ENCODE results near the gene TIRAP. TPM values are rescaled to one million over a fixed set of nuclear protein-coding genes. Genes with fewer than 3 reads are reported as not detected.

Gene TIRAP
- total RNA-seq, 4 donors from 2014 or later: 9.2 to 13.1 (median 10.1) TPM

- Histone ChIP-seq H3K9me3 (no peaks in the 10 kb centered on the region), H3K36me3 (peaks cover 53 to 55% of the 10 kb centered on the region in 2 donors), H3K27me3 (no peaks in the 10 kb centered on the region), H3K4me3 (replicated peaks in 1 of 3) (no peak overlapping the region), H3K27ac (no peak overlapping the region), H3K4me1 (peaks cover 8 to 11% of the 10 kb centered on the region in 2 donors)
- no peak for TF ChIP-seq POLR2A (IDR thresholded peaks at IDR 0.05)
- no peak for TF ChIP-seq CTCF (IDR thresholded peaks at IDR 0.05)
- no peak for DNase-seq
- intact Hi-C loops (cut with DNase I): loop anchor here (5.0 kb wide), 1 partner anchor 54 kb away; the partner anchor contains the start of genes FAM118B and RPUSD4
- 84 to 92% methylated on average over 8 of the region's 8 CpGs for WGBS, 2 donors
Measured at GRCh38 chr11:126265811-126266210, 17.1 kb upstream of the TIRAP start.

GRCh38 chr11:126267650-126268049 lies 15.2 kb upstream of the TIRAP start:
- intact Hi-C loops (cut with DNase I): loop anchor here (5.0 kb wide), 1 partner anchor 55 kb away; the partner anchor contains the start of genes FAM118B and RPUSD4
- Histone ChIP-seq H3K4me1 (peaks cover 8 to 11% of the 10 kb centered on the region in 2 donors), H3K27ac (peak overlapping the region in 2 of 3 donors; percentile 81 to 90), H3K4me3 (replicated peaks in 1 of 3) (peak overlapping the region in 2 of 3 donors; percentile 3 to 83), H3K27me3 (no peaks in the 10 kb centered on the region), H3K36me3 (peaks cover 43 to 47% of the 10 kb centered on the region in 2 donors), H3K9me3 (no peaks in the 10 kb centered on the region)
- peak; percentile 53 to 57 for DNase-seq
- TF ChIP-seq POLR2A (IDR thresholded peaks at IDR 0.05): no peak
- TF ChIP-seq CTCF (IDR thresholded peaks at IDR 0.05): no peak
- WGBS, 2 donors: 55 to 64% methylated on average over 6 of the region's 6 CpGs

GRCh38 chr11:126268361-126268707 lies 14.6 kb upstream of the TIRAP start:
- Histone ChIP-seq H3K4me1 (peaks cover 8 to 11% of the 10 kb centered on the region in 2 donors), H3K27ac (peak overlapping the region; percentile 69 to 90 (median 81)), H3K4me3 (replicated peaks in 1 of 3) (peak overlapping the region; percentile 3 to 83 (median 74)), H3K27me3 (no peaks in the 10 kb centered on the region), H3K36me3 (peaks cover 37 to 40% of the 10 kb centered on the region in 2 donors), H3K9me3 (no peaks in the 10 kb centered on the region)
- 0 to 1% methylated on average over 23 of the region's 23 CpGs for WGBS, 2 donors
- no peak for TF ChIP-seq POLR2A (IDR thresholded peaks at IDR 0.05)
- no peak for TF ChIP-seq CTCF (IDR thresholded peaks at IDR 0.05)
- no peak for DNase-seq
- intact Hi-C loops (cut with DNase I): loop anchor here (5.0 kb wide), 1 partner anchor 56 kb away; the partner anchor contains the start of genes FAM118B and RPUSD4

- Histone ChIP-seq H3K4me3 (replicated peaks in 1 of 3) (peak within 1 kb of the TSS; percentile 21 to 83 (median 74)), H3K4me1 (peaks cover 8 to 11% of the 10 kb centered on the region in 2 donors), H3K9me3 (no peaks in the 10 kb centered on the region), H3K36me3 (peaks cover 34 to 37% of the 10 kb centered on the region in 2 donors), H3K27me3 (no peaks in the 10 kb centered on the region), H3K27ac (peak within 1 kb of the TSS; percentile 69 to 90 (median 83))
- peak; percentile 100 for DNase-seq
- 0 to 1% methylated on average over 9 to 33 of the region's 64 CpGs for WGBS, 2 donors
- intact Hi-C loops (cut with DNase I): loop anchor here (5.0 kb wide), 1 partner anchor 57 kb away; the partner anchor contains the start of genes FAM118B and RPUSD4
- TF ChIP-seq POLR2A (IDR thresholded peaks at IDR 0.05) (peak in 1 of 2 donors; percentile 85), CTCF (IDR thresholded peaks at IDR 0.05) (peak in 1 of 6 experiments; percentile 9)
Measured at GRCh38 chr11:126268708-126269579, 13.9 kb upstream of the TIRAP start, which contains the start of the genes FOXRED1 and SRPRA. FOXRED1 (plus strand) TSS chr11:126269154; CDS start chr11:126269207, 53 bp downstream. SRPRA (minus strand) TSS chr11:126268895; CDS start chr11:126268804, 91 bp downstream.
